ENCODE results near the gene TSNAXIP1. TPM values are rescaled to one million over a fixed set of nuclear protein-coding genes. Genes with fewer than 3 reads are reported as not detected.

The TSNAXIP1 gene
- total RNA-seq, 1 experiment from 2014 or later: 0.84 TPM

- TF ChIP-seq CTCF (IDR thresholded peaks at IDR 0.05; ENCODE audit: insufficient read depth in 1 of 2, low read depth in 1 of 2, low read length in 1 of 2, severe bottlenecking in 1 of 2, unreplicated experiment in 1 of 2): no peak
- Mint-ChIP-seq H3K36me3 (ENCODE audit: insufficient read depth, unreplicated experiment) (peaks cover 28% of the 10 kb centered on the region), H3K4me1 (ENCODE audit: low read depth, unreplicated experiment) (no peaks in the 10 kb centered on the region), H3K4me3 (ENCODE audit: unreplicated experiment) (no peak overlapping the region), H3K27me3 (ENCODE audit: insufficient read depth, unreplicated experiment) (no peaks in the 10 kb centered on the region), H3K9me3 (ENCODE audit: unreplicated experiment) (no peaks in the 10 kb centered on the region), H3K27ac (ENCODE audit: unreplicated experiment) (no peak overlapping the region)
- DNase-seq: no peak
- intact Hi-C loops (cut with micrococcal nuclease; ENCODE audit: unreplicated experiment): no loop called here
- Histone ChIP-seq H3K4me1 (no peaks in the 10 kb centered on the region), H3K36me3 (ENCODE audit: control insufficient read depth, insufficient read depth, low read length) (peaks cover 4% of the 10 kb centered on the region), H3K27me3 (replicated peaks; ENCODE audit: control insufficient read depth, insufficient read depth, low read length) (no peaks in the 10 kb centered on the region), H3K4me3 (ENCODE audit: low read depth, low read length) (no peak overlapping the region), H3K9me3 (no peaks in the 10 kb centered on the region)
- no TSS peak for BruUV-seq (replicated peaks)
- ChIA-PET POLR2A (no interaction called here), CTCF (interaction anchor here (0.6 to 0.7 kb wide), 2 partner anchors 16 to 45 kb away, joined by 3 read pairs; partner anchors contain the start of gene TSNAXIP1)
These were observed 44.8 kb upstream of the TSNAXIP1 start for GRCh38 chr16:67761924-67762323.

GRCh38 chr16:67762385-67762784 lies 44.3 kb upstream of the TSNAXIP1 start:
- intact Hi-C loops (cut with micrococcal nuclease; ENCODE audit: unreplicated experiment): no loop called here
- Mint-ChIP-seq H3K4me1 (ENCODE audit: low read depth, unreplicated experiment) (no peaks in the 10 kb centered on the region), H3K4me3 (ENCODE audit: unreplicated experiment) (no peak overlapping the region), H3K36me3 (ENCODE audit: insufficient read depth, unreplicated experiment) (peaks cover 28% of the 10 kb centered on the region), H3K27me3 (ENCODE audit: insufficient read depth, unreplicated experiment) (no peaks in the 10 kb centered on the region), H3K27ac (ENCODE audit: unreplicated experiment) (no peak overlapping the region), H3K9me3 (ENCODE audit: unreplicated experiment) (no peaks in the 10 kb centered on the region)
- CTCF ChIA-PET: interaction anchor here (0.6 to 0.7 kb wide), 2 partner anchors 16 to 44 kb away, joined by 3 read pairs; partner anchors contain the start of gene TSNAXIP1
- no TSS peak for BruUV-seq (replicated peaks)
- POLR2A ChIA-PET: no interaction called here
- H3K36me3 ChIP-seq (ENCODE audit: control insufficient read depth, insufficient read depth, low read length): peaks cover 4% of the 10 kb centered on the region
- no peaks in the 10 kb centered on the region for H3K4me1 ChIP-seq
- no peaks in the 10 kb centered on the region for H3K27me3 ChIP-seq (replicated peaks; ENCODE audit: control insufficient read depth, insufficient read depth, low read length)
- TF ChIP-seq CTCF (IDR thresholded peaks at IDR 0.05; ENCODE audit: insufficient read depth in 1 of 2, low read depth in 1 of 2, low read length in 1 of 2, severe bottlenecking in 1 of 2, unreplicated experiment in 1 of 2): no peak
- H3K4me3 ChIP-seq (ENCODE audit: low read depth, low read length): no peak overlapping the region
- no peak for DNase-seq
- H3K9me3 ChIP-seq: no peaks in the 10 kb centered on the region

DNA sequence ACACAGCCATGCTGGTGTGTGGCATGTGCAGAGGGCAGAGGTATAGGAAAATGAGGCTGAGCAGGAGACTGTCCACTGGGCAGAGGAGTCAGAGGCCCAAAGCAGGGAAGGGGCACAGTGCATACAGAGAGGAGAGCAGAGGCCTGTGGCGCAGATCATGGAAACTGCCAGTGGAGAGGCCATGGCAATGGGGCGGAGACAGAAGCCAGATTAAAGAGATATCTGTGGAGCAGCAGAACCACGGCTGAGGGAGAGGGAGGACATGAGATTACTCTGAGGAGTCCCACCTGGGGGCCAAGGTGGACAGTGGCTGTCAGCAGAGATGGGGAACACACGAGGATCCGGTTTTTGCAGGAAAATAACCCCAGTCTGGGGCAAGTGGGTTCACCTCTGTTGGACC lies 43.6 kb upstream of the TSNAXIP1 start:
- Mint-ChIP-seq H3K27ac (ENCODE audit: unreplicated experiment) (no peak overlapping the region), H3K4me3 (ENCODE audit: unreplicated experiment) (no peak overlapping the region), H3K27me3 (ENCODE audit: insufficient read depth, unreplicated experiment) (no peaks in the 10 kb centered on the region), H3K4me1 (ENCODE audit: low read depth, unreplicated experiment) (no peaks in the 10 kb centered on the region), H3K36me3 (ENCODE audit: insufficient read depth, unreplicated experiment) (peaks cover 28% of the 10 kb centered on the region), H3K9me3 (ENCODE audit: unreplicated experiment) (no peaks in the 10 kb centered on the region)
- intact Hi-C loops (cut with micrococcal nuclease; ENCODE audit: unreplicated experiment): no loop called here
- no peak overlapping the region for H3K4me3 ChIP-seq (ENCODE audit: low read depth, low read length)
- H3K9me3 ChIP-seq: no peaks in the 10 kb centered on the region
- CTCF ChIA-PET: no interaction called here
- no TSS peak for BruUV-seq (replicated peaks)
- no peaks in the 10 kb centered on the region for H3K4me1 ChIP-seq
- TF ChIP-seq CTCF (IDR thresholded peaks at IDR 0.05; ENCODE audit: insufficient read depth in 1 of 2, low read depth in 1 of 2, low read length in 1 of 2, severe bottlenecking in 1 of 2, unreplicated experiment in 1 of 2): no peak
- POLR2A ChIA-PET: no interaction called here
- no peak for DNase-seq
- H3K36me3 ChIP-seq (ENCODE audit: control insufficient read depth, insufficient read depth, low read length): peaks cover 3% of the 10 kb centered on the region; the same call in 1 of the 2 replicates
- H3K27me3 ChIP-seq (replicated peaks; ENCODE audit: control insufficient read depth, insufficient read depth, low read length): no peaks in the 10 kb centered on the region

Measured in Caco-2 (cell line).